T-helper 2 cell treated with Interferon-gamma antibody and Interleukin-4, amounts not matched to agents 100 ng/mL and 5 ng/mL, for 36 hours (primary cell): Measurements from ENCODE around the gene PDAP1. TPM values are rescaled to one million over a fixed set of nuclear protein-coding genes. Genes with fewer than 3 reads are reported as not detected.
"Not testable (repeated sequence)": the region's sequence is repeated elsewhere in the genome, so short reads cannot be mapped to it uniquely, and the experiment has no call there.

Experiments
- intact Hi-C: fragments of 100-400 bp; cut with micrococcal nuclease; formaldehyde crosslinking; loops from one replicate; pipeline ENCODE4 v1.15.1; 2023
- total RNA-seq: library from RNA; stranded (reverse); gene quantifications from 2 replicates; pipeline ENCODE4 v1.2.3, GENCODE V29; 2022

The PDAP1 gene
- total RNA-seq: 107 TPM in 2 replicates

GRCh38 chr7:99408379-99409191 is at the start of gene PDAP1, which contains the start of gene BUD31:
Gene PDAP1, minus strand, starts transcription at chr7:99408597. Its CDS starts 49 bp downstream, at chr7:99408548.
Gene BUD31, plus strand, starts transcription at chr7:99408969. Its CDS starts 2,124 bp downstream, at chr7:99411093.
- intact Hi-C loops: loop anchor here (1.0 to 10.0 kb wide), 9 partner anchors 16 to 676 kb away; partner anchors contain the start of genes ARPC1B, COPS6, CPSF4 and PTCD1

- intact Hi-C loops: no loop called here
These were observed 49.5 kb upstream of the PDAP1 start for GRCh38 chr7:99457650-99458493.

- intact Hi-C loops: no loop called here
These were observed 48.8 kb upstream of the PDAP1 start for GRCh38 chr7:99457050-99457649.

GRCh38 chr7:99456288-99456687 is 47.9 kb upstream of the PDAP1 start:
- intact Hi-C loops: no loop called here

GRCh38 chr7:99455874-99456273 is 47.5 kb upstream of the PDAP1 start:
- intact Hi-C loops: no loop called here

- intact Hi-C loops: no loop called here
These were observed 44.7 kb upstream of the PDAP1 start for GRCh38 chr7:99453105-99453504.

- intact Hi-C loops: no loop called here
These were observed 44.1 kb upstream of the PDAP1 start for GRCh38 chr7:99452541-99452940.

- intact Hi-C loops: no loop called here
These were observed 43.5 kb upstream of the PDAP1 start for GRCh38 chr7:99451936-99452335.

GRCh38 chr7:99449326-99449725 is 40.9 kb upstream of the PDAP1 start:
- intact Hi-C loops: no loop called here

- intact Hi-C loops: no loop called here
These were observed 40.5 kb upstream of the PDAP1 start for GRCh38 chr7:99448855-99449254.

- intact Hi-C loops: no loop called here
These were observed 39.5 kb upstream of the PDAP1 start for GRCh38 chr7:99447943-99448342.

- intact Hi-C loops: no loop called here
These were observed 37.7 kb upstream of the PDAP1 start for GRCh38 chr7:99446096-99446495.

GRCh38 chr7:99440195-99440594 is 31.8 kb upstream of the PDAP1 start:
- intact Hi-C loops: no loop called here

GRCh38 chr7:99438573-99439480 is 30.4 kb upstream of the PDAP1 start, which contains the start of the genes CPSF4 and PTCD1:
Gene CPSF4, plus strand, starts transcription at chr7:99438943. Its CDS starts 140 bp downstream, at chr7:99439083.
Gene PTCD1, minus strand, starts transcription at chr7:99438798. Its CDS starts 3,556 bp downstream, at chr7:99435242.
- intact Hi-C loops: loop anchor here (1.0 to 2.0 kb wide), 5 partner anchors 27 to 112 kb away; partner anchors contain the start of genes ARPC1B, ATP5MF and ZKSCAN5

- intact Hi-C loops: loop anchor here (1.0 to 2.0 kb wide), 4 partner anchors 29 to 111 kb away; partner anchors contain the start of genes ARPC1B and ZKSCAN5
These were observed 29.7 kb upstream of the PDAP1 start for GRCh38 chr7:99437946-99438572.

- intact Hi-C loops: no loop called here
These were observed 24.8 kb upstream of the PDAP1 start for GRCh38 chr7:99433158-99433557.

- intact Hi-C loops: not testable (repeated sequence)
These were observed 23.6 kb upstream of the PDAP1 start for GRCh38 chr7:99431756-99432540.

- intact Hi-C loops: no loop called here
These were observed 21.4 kb upstream of the PDAP1 start for GRCh38 chr7:99429756-99430155.
